ENCODE results near the gene RSL24D1.

- TF ChIP-seq CTCF (IDR thresholded peaks at IDR 0.05) (no peak), ZFX (IDR thresholded peaks at IDR 0.05; ENCODE audit: borderline replicate concordance) (no peak)
These were observed 48.3 kb upstream of the RSL24D1 start for GRCh38 chr15:55245059-55245458.
